GM23248 (cell line): Measurements from ENCODE around the gene DHX30. TPM values are rescaled to one million over a fixed set of nuclear protein-coding genes. Genes with fewer than 3 reads are reported as not detected.
"Not testable (repeated sequence)": the region's sequence is repeated elsewhere in the genome, so short reads cannot be mapped to it uniquely, and the experiment has no call there.

Experiments
- DNase-seq: peaks from one replicate; pipeline ENCODE4 v3.0.0-alpha.2; 2015
- H2AFZ ChIP-seq: fragments of 200-600 bp; sonication (generic); 2 replicates; pipeline ENCODE4 v1.6.1; 2016; ENCODE audit warnings: antibody characterized with exemption
- H3F3A ChIP-seq: fragments of 200-600 bp; sonication (generic); 2 replicates; pipeline ENCODE4 v1.6.1; 2016; ENCODE audit warnings: mild to moderate bottlenecking, antibody characterized with exemption, mixed run types; ENCODE audit not compliant: insufficient read depth
- H3K27ac ChIP-seq: fragments of 200-600 bp; sonication (generic); 2 replicates; pipeline ENCODE4 v1.5.1; 2016; ENCODE audit warnings: mild to moderate bottlenecking
- H3K27me3 ChIP-seq: fragments of 200-600 bp; sonication (generic); replicated peaks from 2 replicates; pipeline ENCODE4 v1.6.1; 2016; ENCODE audit warnings: mild to moderate bottlenecking; ENCODE audit not compliant: insufficient read depth
- H3K36me3 ChIP-seq: fragments of 200-600 bp; sonication (generic); 2 replicates; pipeline ENCODE4 v1.6.1; 2016; ENCODE audit warnings: low read depth, mild to moderate bottlenecking
- H3K4me1 ChIP-seq: fragments of 200-600 bp; sonication (generic); 2 replicates; pipeline ENCODE4 v1.6.1; 2016; ENCODE audit warnings: mild to moderate bottlenecking; ENCODE audit not compliant: insufficient read depth
- H3K4me2 ChIP-seq: fragments of 200-600 bp; sonication (generic); one replicate; pipeline ENCODE4 v1.6.1; 2016; ENCODE audit warnings: mild to moderate bottlenecking; ENCODE audit not compliant: unreplicated experiment
- H3K4me3 ChIP-seq: fragments of 200-600 bp; sonication (generic); 2 replicates; pipeline ENCODE4 v1.5.1; 2016; ENCODE audit warnings: mild to moderate bottlenecking
- H3K79me2 ChIP-seq: fragments of 200-600 bp; sonication (generic); 2 replicates; pipeline ENCODE4 v1.6.1; 2016; ENCODE audit warnings: mild to moderate bottlenecking; ENCODE audit not compliant: insufficient read depth
- H3K9ac ChIP-seq: fragments of 200-600 bp; sonication (generic); 2 replicates; pipeline ENCODE4 v1.6.1; 2016; ENCODE audit warnings: mild to moderate bottlenecking
- H3K9me2 ChIP-seq: fragments of 200-600 bp; sonication (generic); 2 replicates; pipeline ENCODE4 v1.6.1; 2016; ENCODE audit warnings: mixed run types, mild to moderate bottlenecking, moderate library complexity; ENCODE audit not compliant: insufficient read depth
- H3K9me3 ChIP-seq: fragments of 200-600 bp; sonication (generic); one replicate; pipeline ENCODE4 v1.6.1; 2017; ENCODE audit warnings: low read depth
- H4K20me1 ChIP-seq: fragments of 200-600 bp; sonication (generic); 2 replicates; pipeline ENCODE4 v1.6.0; 2016; ENCODE audit not compliant: insufficient read depth
- EZH2 ChIP-seq: fragments of 200-600 bp; sonication (generic); IDR thresholded peaks from 2 replicates; pipeline ENCODE4 v1.6.1; 2018; ENCODE audit warnings: antibody characterized with exemption, mild to moderate bottlenecking; ENCODE audit not compliant: insufficient read depth, poor library complexity, severe bottlenecking
- EZH2phosphoT487 ChIP-seq: fragments of 200-600 bp; sonication (generic); IDR thresholded peaks from 2 replicates; pipeline ENCODE4 v1.6.1; 2018; ENCODE audit warnings: antibody characterized with exemption, moderate library complexity, mild to moderate bottlenecking, low read depth; ENCODE audit not compliant: insufficient read depth
- WGBS, 2 experiments: methylation state at CpG; one replicate each; pipeline ENCODE4 v1.1.6; 2015 to 2017; ENCODE audit warnings: low lambda C conversion rate in 2 of 2, low coverage in 1 of 2; ENCODE audit errors: missing lambda C conversion rate in 2 of 2; 5-methylcytosine and 5-hydroxymethylcytosine counted together
- in situ Hi-C: fragments of 300-500 bp; cut with MboI; formaldehyde crosslinking; loops from 2 replicates; pipeline ENCODE4 v1.15.0; 2020
- polyA plus RNA-seq: library from polyadenylated mRNA; unstranded; fragments of >200 nt; fragmentation: Nextera tagmentation; extraction: Ambion mirVana; gene quantifications from 2 replicates; pipeline ENCODE4 v1.2.1, GENCODE V29; 2016
- total RNA-seq: library from RNA; depleted of rRNA; stranded (reverse); fragments of >200 nt; shearing (Covaris generic); gene quantifications from 2 replicates; pipeline ENCODE4 v1.2.3, GENCODE V29; 2014

Gene DHX30
- total and polyA plus RNA-seq, 2 experiments from 2014 or later = 42.9 to 65.8 TPM

DNA sequence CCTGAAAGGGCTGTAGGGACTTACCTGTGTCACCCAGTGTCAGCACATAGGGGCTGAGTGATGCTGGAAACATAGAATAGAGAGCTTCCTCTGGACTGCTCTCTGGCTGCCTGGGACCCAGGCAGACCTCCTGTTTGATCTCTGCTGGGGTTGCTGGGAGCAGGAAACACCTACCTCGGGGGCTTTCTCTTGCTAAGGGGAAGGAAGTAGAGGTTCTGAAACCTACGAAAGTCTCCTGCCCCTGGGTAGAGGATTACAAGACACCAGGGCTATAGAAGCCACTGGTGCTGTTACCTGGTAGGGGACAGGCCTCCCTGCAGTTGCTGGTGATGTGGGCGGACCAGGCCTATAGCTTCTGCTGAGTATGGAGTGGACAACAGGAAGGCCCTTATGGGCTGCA, 81.7 kb downstream of the DHX30 start:
- no peak overlapping the region for H2AFZ ChIP-seq
- WGBS, 2 experiments = 86 to 92% methylated on average over 3 of the region's 3 CpGs
- H3K9ac ChIP-seq = no peak overlapping the region
- no peaks in the 10 kb centered on the region; the same call in 1 of the 2 replicates for H3F3A ChIP-seq
- H3K4me2 ChIP-seq = no peak overlapping the region
- peaks cover 73% of the 10 kb centered on the region for H3K79me2 ChIP-seq
- no peaks in the 10 kb centered on the region for H3K9me2 ChIP-seq
- H4K20me1 ChIP-seq = no peaks in the 10 kb centered on the region
- no peak overlapping the region for H3K27ac ChIP-seq
- H3K27me3 ChIP-seq = no peaks in the 10 kb centered on the region
- in situ Hi-C loops = no loop called here
- H3K4me1 ChIP-seq = no peaks in the 10 kb centered on the region
- H3K36me3 ChIP-seq = peaks cover 41% of the 10 kb centered on the region
- no peaks in the 10 kb centered on the region for H3K9me3 ChIP-seq
- H3K4me3 ChIP-seq = no peak overlapping the region
- TF ChIP-seq EZH2phosphoT487 (no peak), EZH2 (no peak)
- no peak for DNase-seq

GRCh38 chr3:47885168-47885567, 82.2 kb downstream of the DHX30 start:
- Histone ChIP-seq H3K79me2 (peaks cover 79% of the 10 kb centered on the region), H3K9me3 (no peaks in the 10 kb centered on the region), H3K9ac (no peak overlapping the region), H3K4me2 (no peak overlapping the region), H3K4me3 (no peak overlapping the region), H3K36me3 (peaks cover 42% of the 10 kb centered on the region), H2AFZ (no peak overlapping the region), H4K20me1 (no peaks in the 10 kb centered on the region), H3K9me2 (no peaks in the 10 kb centered on the region), H3K27ac (no peak overlapping the region), H3F3A (no peaks in the 10 kb centered on the region; the same call in 1 of the 2 replicates), H3K4me1 (peaks cover 2% of the 10 kb centered on the region), H3K27me3 (no peaks in the 10 kb centered on the region)
- in situ Hi-C loops = no loop called here
- no peak for TF ChIP-seq EZH2
- TF ChIP-seq EZH2phosphoT487 = no peak
- DNase-seq = no peak
- WGBS, 2 experiments = 96 to 100% methylated on average over 1 of the region's 1 CpG

DNA sequence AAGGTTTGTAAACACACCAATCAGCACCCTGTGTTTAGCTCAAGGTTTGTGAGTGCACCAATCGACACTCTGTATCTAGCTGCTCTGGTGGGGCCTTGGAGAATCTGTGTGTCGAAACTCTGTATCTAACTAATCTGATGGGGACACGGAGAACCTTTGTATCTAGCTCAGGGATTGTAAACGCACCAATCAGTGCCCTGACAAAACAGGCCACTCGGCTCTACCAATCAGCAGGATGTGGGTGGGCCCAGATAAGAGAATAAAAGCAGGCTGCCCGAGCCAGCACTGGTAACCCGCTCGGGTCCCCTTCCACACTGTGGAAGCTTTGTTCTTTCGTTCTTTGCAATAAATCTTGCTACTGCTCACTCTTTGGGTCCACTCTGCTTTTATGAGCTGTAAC, 85.1 kb downstream of the DHX30 start:
- H3K27ac ChIP-seq, H3K9ac ChIP-seq, H3K27me3 ChIP-seq, in situ Hi-C loops, H3K4me2 ChIP-seq, H3K9me3 ChIP-seq, DNase-seq, H2AFZ ChIP-seq, H3F3A ChIP-seq, H3K4me3 ChIP-seq, H3K4me1 ChIP-seq, H3K9me2 ChIP-seq, H4K20me1 ChIP-seq: not testable (repeated sequence)
- Histone ChIP-seq H3K79me2 (peaks cover 80% of the 10 kb centered on the region), H3K36me3 (peaks cover 49% of the 10 kb centered on the region)
- 91 to 96% methylated on average over 7 to 9 of the region's 9 CpGs for WGBS, 2 experiments

- Histone ChIP-seq H3K4me2 (no peak overlapping the region), H4K20me1 (no peaks in the 10 kb centered on the region), H3K4me3 (no peak overlapping the region), H3K9ac (no peak overlapping the region), H2AFZ (no peak overlapping the region), H3K9me3 (no peaks in the 10 kb centered on the region), H3K9me2 (no peaks in the 10 kb centered on the region), H3K4me1 (peaks cover 4% of the 10 kb centered on the region), H3F3A (no peaks in the 10 kb centered on the region), H3K27me3 (no peaks in the 10 kb centered on the region), H3K36me3 (peaks cover 52% of the 10 kb centered on the region), H3K27ac (no peak overlapping the region), H3K79me2 (peaks cover 80% of the 10 kb centered on the region)
- in situ Hi-C loops = no loop called here
- TF ChIP-seq EZH2 (no peak), EZH2phosphoT487 (no peak)
- 97 to 98% methylated on average over 4 of the region's 4 CpGs for WGBS, 2 experiments
- DNase-seq = no peak
Observed at GRCh38 chr3:47888986-47889757, 86.2 kb downstream of the DHX30 start.
